Kasumi-1 (cell line): ENCODE data around the gene MRPL32.
"Not testable (repeated sequence)": the region's sequence is repeated elsewhere in the genome, so short reads cannot be mapped to it uniquely, and the experiment has no call there.

Experiments used
- DNase-seq, 2 experiments: peaks; one replicate each; lab custom pipeline; 2025; lab: John Stamatoyannopoulos, UW

Gene MRPL32

GRCh38 chr7:42931834-42932651 lies at the start of gene MRPL32, which contains the start of gene PSMA2:
Gene MRPL32 (plus strand): TSS chr7:42932376. CDS start chr7:42932387, 11 bp downstream.
Gene PSMA2 (minus strand): TSS chr7:42932174. CDS start chr7:42932158, 16 bp downstream.
- peak; percentile 100 for DNase-seq

- DNase-seq, result no peak
Measured at GRCh38 chr7:42883950-42884349, 48.2 kb upstream of the MRPL32 start.

- DNase-seq, result not testable (repeated sequence)
Measured at GRCh38 chr7:42885183-42885582, 47.0 kb upstream of the MRPL32 start.

GRCh38 chr7:42886129-42886528 lies 46.0 kb upstream of the MRPL32 start:
- peak; percentile 79 to 90 for DNase-seq

- DNase-seq, result peak in 1 of 2 experiments; percentile 26
Measured at GRCh38 chr7:42886893-42887505, 45.2 kb upstream of the MRPL32 start.

- DNase-seq, result no peak
Measured at GRCh38 chr7:42893346-42894240, 38.6 kb upstream of the MRPL32 start.

GRCh38 chr7:42900842-42901241 lies 31.3 kb upstream of the MRPL32 start:
- DNase-seq, result no peak

- peak; percentile 33 to 43 for DNase-seq
Measured at GRCh38 chr7:42902331-42902730, 29.8 kb upstream of the MRPL32 start.

GRCh38 chr7:42906181-42906580 lies 26.0 kb upstream of the MRPL32 start:
- no peak for DNase-seq

GRCh38 chr7:42907316-42907715 lies 24.9 kb upstream of the MRPL32 start:
- DNase-seq, result no peak

GRCh38 chr7:42910306-42910705 lies 21.9 kb upstream of the MRPL32 start:
- no peak for DNase-seq

- peak; percentile 93 to 94 for DNase-seq
Measured at GRCh38 chr7:42911454-42912447, 20.4 kb upstream of the MRPL32 start, which contains the start of gene C7orf25. Gene C7orf25 (minus strand): TSS chr7:42912070. CDS start chr7:42910900, 1,170 bp downstream.

GRCh38 chr7:42913591-42913990 lies 18.6 kb upstream of the MRPL32 start:
- peak in 1 of 2 experiments; percentile 25 for DNase-seq

- no peak for DNase-seq
Measured at GRCh38 chr7:42914009-42914408, 18.2 kb upstream of the MRPL32 start.

- DNase-seq, result no peak
Measured at GRCh38 chr7:42914421-42915045, 17.6 kb upstream of the MRPL32 start.

GRCh38 chr7:42915356-42915755 lies 16.8 kb upstream of the MRPL32 start:
- DNase-seq, result no peak

- no peak for DNase-seq
Measured at GRCh38 chr7:42922017-42922753, 10.0 kb upstream of the MRPL32 start.

- DNase-seq, result peak in 1 of 2 experiments; percentile 29
Measured at GRCh38 chr7:42924223-42924838, 7.8 kb upstream of the MRPL32 start.

GRCh38 chr7:42925630-42926029 lies 6.5 kb upstream of the MRPL32 start:
- DNase-seq, result no peak
